A673 (cell line): ENCODE measurements around the gene AFF1. TPM values are rescaled to one million over a fixed set of nuclear protein-coding genes. Genes with fewer than 3 reads are reported as not detected.

ENCODE experiments used
- BruUV-seq: library from RNA; stranded (reverse); fragments of 400-500 nt; replicated peaks from 2 replicates; lab custom pipeline; 2021; lab: Mats Ljungman, UMichigan
- CTCF ChIA-PET: fragments of 300-600 bp; sonication (Branson Sonifier 250); formaldehyde crosslinking; loops from one replicate; lab custom pipeline; 2022; ENCODE audit warnings: antibody characterized with exemption; lab: Charles Lee
- POLR2A ChIA-PET: fragments of 300-600 bp; sonication (Branson Sonifier 250); formaldehyde crosslinking; loops from one replicate; lab custom pipeline; 2022; ENCODE audit warnings: antibody characterized with exemption; ENCODE audit not compliant: low non-redundant PET; lab: Charles Lee
- DNase-seq: peaks from one replicate; pipeline ENCODE4 v3.0.0-alpha.2; 2015; ENCODE audit warnings: low spot score
- H3K27ac ChIP-seq: fragments of 200-600 bp; sonication (generic); 2 replicates; pipeline ENCODE4 v1.5.1; 2016; ENCODE audit warnings: mixed run types, low read depth, mild to moderate bottlenecking, mixed read lengths, antibody characterized with exemption, low read length; ENCODE audit not compliant: poor library complexity, severe bottlenecking
- H3K27me3 ChIP-seq: fragments of 200-600 bp; sonication (generic); replicated peaks from 2 replicates; pipeline ENCODE4 v1.6.1; 2017; ENCODE audit warnings: mixed run types, low read depth, mild to moderate bottlenecking, mixed read lengths, antibody characterized with exemption, low read length; ENCODE audit not compliant: insufficient read depth, poor library complexity
- H3K36me3 ChIP-seq: fragments of 200-600 bp; sonication (generic); 2 replicates; pipeline ENCODE4 v1.6.1; 2016; ENCODE audit warnings: mixed run types, mild to moderate bottlenecking, mixed read lengths, antibody characterized with exemption, low read length; ENCODE audit not compliant: insufficient read depth, poor library complexity, severe bottlenecking
- H3K4me1 ChIP-seq: fragments of 200-600 bp; sonication (generic); 2 replicates; pipeline ENCODE4 v1.6.1; 2017; ENCODE audit warnings: mixed run types, mild to moderate bottlenecking, mixed read lengths, antibody characterized with exemption, low read length; ENCODE audit not compliant: insufficient read depth, poor library complexity, severe bottlenecking
- H3K4me3 ChIP-seq: fragments of 200-600 bp; sonication (generic); 2 replicates; pipeline ENCODE4 v1.5.1; 2016; ENCODE audit warnings: low read depth, mixed run types, mild to moderate bottlenecking, mixed read lengths, low read length; ENCODE audit not compliant: poor library complexity, severe bottlenecking
- H3K9me3 ChIP-seq: fragments of 200-600 bp; sonication (generic); 2 replicates; pipeline ENCODE4 v1.6.1; 2016; ENCODE audit warnings: mixed run types, low read depth, mild to moderate bottlenecking, mixed read lengths, antibody characterized with exemption, low read length; ENCODE audit not compliant: poor library complexity, severe bottlenecking
- EZH2 ChIP-seq: fragments of 200-600 bp; sonication (generic); IDR thresholded peaks from 2 replicates; pipeline ENCODE4 v1.6.1; 2017; ENCODE audit warnings: borderline replicate concordance, low read depth, mild to moderate bottlenecking, mixed read lengths, antibody characterized with exemption, low read length; ENCODE audit not compliant: poor library complexity, severe bottlenecking
- intact Hi-C: fragments of 100-400 bp; cut with micrococcal nuclease; formaldehyde crosslinking; loops from one replicate; pipeline ENCODE4 v1.10.0; 2022; ENCODE audit not compliant: unreplicated experiment
- total RNA-seq: library from RNA; stranded (reverse); gene quantifications from 2 replicates; pipeline ENCODE4 v1.2.3, GENCODE V29; 2021
- TF ChIP-seq, protein P1 (sequence below): fragments of 300-800, 200-600 bp; sonication (generic); conservative IDR thresholded peaks from 2 replicates; pipeline ENCODE4 v1.5.1; 2017; ENCODE audit warnings: low read depth, mild to moderate bottlenecking, antibody characterized with exemption, low read length, moderate library complexity, mixed read lengths

Gene AFF1
- total RNA-seq, 1 experiment from 2014 or later = 60.1 TPM

DNA sequence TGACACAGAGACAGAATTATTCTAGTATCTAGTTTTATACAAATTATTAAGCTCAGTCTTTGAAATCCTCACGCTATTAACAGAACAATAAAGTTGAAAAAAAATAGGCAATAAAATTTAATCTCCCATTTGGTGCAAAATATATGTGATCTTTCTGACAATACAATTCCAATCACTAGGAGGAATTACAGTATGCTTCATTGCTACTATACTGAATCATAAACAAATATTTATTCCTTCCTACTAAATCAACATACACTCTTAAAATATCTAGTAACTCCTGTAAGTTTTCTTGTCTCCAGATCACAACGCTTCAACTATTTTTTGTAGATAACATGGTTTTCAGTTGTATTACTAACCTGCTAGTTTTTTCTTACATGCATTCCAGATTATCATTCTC lies 239.9 kb downstream of the AFF1 start:
- no peak overlapping the region for H3K4me3 ChIP-seq
- POLR2A ChIA-PET = no interaction called here
- no peaks in the 10 kb centered on the region for H3K36me3 ChIP-seq
- H3K27me3 ChIP-seq = no peaks in the 10 kb centered on the region
- intact Hi-C loops = no loop called here
- no peaks in the 10 kb centered on the region for H3K4me1 ChIP-seq
- TF ChIP-seq, protein P1, sequence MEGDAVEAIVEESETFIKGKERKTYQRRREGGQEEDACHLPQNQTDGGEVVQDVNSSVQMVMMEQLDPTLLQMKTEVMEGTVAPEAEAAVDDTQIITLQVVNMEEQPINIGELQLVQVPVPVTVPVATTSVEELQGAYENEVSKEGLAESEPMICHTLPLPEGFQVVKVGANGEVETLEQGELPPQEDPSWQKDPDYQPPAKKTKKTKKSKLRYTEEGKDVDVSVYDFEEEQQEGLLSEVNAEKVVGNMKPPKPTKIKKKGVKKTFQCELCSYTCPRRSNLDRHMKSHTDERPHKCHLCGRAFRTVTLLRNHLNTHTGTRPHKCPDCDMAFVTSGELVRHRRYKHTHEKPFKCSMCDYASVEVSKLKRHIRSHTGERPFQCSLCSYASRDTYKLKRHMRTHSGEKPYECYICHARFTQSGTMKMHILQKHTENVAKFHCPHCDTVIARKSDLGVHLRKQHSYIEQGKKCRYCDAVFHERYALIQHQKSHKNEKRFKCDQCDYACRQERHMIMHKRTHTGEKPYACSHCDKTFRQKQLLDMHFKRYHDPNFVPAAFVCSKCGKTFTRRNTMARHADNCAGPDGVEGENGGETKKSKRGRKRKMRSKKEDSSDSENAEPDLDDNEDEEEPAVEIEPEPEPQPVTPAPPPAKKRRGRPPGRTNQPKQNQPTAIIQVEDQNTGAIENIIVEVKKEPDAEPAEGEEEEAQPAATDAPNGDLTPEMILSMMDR = no peak
- no peak for TF ChIP-seq EZH2
- CTCF ChIA-PET = no interaction called here
- BruUV-seq = no TSS peak
- no peak overlapping the region for H3K27ac ChIP-seq
- DNase-seq = no peak
- no peaks in the 10 kb centered on the region for H3K9me3 ChIP-seq

DNA sequence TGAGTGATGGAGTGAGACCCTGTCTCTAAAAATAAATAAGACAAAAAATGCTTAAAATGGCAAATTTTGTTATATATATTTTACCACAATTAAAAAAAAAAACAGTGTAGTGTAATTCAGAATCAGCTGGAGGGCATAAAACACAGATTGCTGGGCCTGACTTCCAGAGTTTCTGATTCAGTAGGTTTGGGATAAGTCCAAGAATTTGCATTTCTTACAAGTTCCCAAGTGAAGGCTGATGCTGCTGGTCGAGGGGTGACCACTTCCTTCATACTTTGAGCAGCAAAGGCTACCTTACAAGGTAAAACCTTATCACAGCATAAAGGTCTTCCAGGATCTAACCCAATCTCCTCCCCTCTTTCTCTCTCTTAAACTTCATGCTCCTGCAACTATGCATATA lies 244.9 kb downstream of the AFF1 start:
- H3K4me1 ChIP-seq = no peaks in the 10 kb centered on the region
- DNase-seq = no peak
- ChIA-PET CTCF (no interaction called here), POLR2A (no interaction called here)
- no peaks in the 10 kb centered on the region for H3K27me3 ChIP-seq
- intact Hi-C loops = no loop called here
- no peaks in the 10 kb centered on the region for H3K9me3 ChIP-seq
- H3K4me3 ChIP-seq = no peak overlapping the region
- TF ChIP-seq, protein P1 = no peak
- no peak for TF ChIP-seq EZH2
- no TSS peak for BruUV-seq
- no peak overlapping the region for H3K27ac ChIP-seq
- H3K36me3 ChIP-seq = no peaks in the 10 kb centered on the region

DNA sequence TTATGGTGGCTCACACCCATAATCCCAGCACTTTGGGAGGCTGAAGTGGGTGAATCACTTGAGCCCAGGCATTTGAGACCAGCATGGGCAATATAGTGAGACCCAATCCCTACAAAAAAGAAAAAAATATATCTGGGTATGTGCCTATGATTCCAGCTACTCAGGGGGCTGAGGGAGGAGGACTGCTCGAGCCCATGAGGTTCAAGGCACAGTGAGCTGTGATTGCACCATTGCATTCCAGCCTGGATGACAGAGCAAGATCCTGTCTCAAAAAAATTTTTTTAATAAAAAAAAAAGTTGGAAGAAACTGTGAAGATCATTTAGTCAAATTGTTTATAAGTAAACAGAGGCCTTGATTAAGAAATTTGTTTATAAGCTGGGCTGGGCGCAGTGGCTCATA lies 246.0 kb downstream of the AFF1 start:
- intact Hi-C loops = no loop called here
- Histone ChIP-seq H3K4me1 (no peaks in the 10 kb centered on the region), H3K9me3 (no peaks in the 10 kb centered on the region), H3K4me3 (no peak overlapping the region), H3K27me3 (no peaks in the 10 kb centered on the region), H3K36me3 (no peaks in the 10 kb centered on the region), H3K27ac (no peak overlapping the region)
- ChIA-PET POLR2A (no interaction called here), CTCF (no interaction called here)
- TF ChIP-seq, protein P1 = no peak
- no peak for TF ChIP-seq EZH2
- BruUV-seq = no TSS peak
- DNase-seq = no peak
